ENCODE results near the gene MICA.

GRCh38 chr6:31453259-31453658 lies 49.9 kb downstream of the MICA start:
- TF ChIP-seq, protein P1, sequence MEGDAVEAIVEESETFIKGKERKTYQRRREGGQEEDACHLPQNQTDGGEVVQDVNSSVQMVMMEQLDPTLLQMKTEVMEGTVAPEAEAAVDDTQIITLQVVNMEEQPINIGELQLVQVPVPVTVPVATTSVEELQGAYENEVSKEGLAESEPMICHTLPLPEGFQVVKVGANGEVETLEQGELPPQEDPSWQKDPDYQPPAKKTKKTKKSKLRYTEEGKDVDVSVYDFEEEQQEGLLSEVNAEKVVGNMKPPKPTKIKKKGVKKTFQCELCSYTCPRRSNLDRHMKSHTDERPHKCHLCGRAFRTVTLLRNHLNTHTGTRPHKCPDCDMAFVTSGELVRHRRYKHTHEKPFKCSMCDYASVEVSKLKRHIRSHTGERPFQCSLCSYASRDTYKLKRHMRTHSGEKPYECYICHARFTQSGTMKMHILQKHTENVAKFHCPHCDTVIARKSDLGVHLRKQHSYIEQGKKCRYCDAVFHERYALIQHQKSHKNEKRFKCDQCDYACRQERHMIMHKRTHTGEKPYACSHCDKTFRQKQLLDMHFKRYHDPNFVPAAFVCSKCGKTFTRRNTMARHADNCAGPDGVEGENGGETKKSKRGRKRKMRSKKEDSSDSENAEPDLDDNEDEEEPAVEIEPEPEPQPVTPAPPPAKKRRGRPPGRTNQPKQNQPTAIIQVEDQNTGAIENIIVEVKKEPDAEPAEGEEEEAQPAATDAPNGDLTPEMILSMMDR (IDR thresholded peaks at IDR 0.05): no peak
- TF ChIP-seq POLR2A (IDR thresholded peaks at IDR 0.05) (no peak), EP300 (IDR thresholded peaks at IDR 0.05) (no peak)

Data from tibial nerve (tissue), 4 donors.